Hepatocyte (in vitro differentiated cells): ENCODE results near the gene ZSCAN20.

Source experiments
- CTCF ChIP-seq: fragments of 200-600 bp; sonication (generic); IDR thresholded peaks from 2 replicates; pipeline ENCODE4 v1.5.1; 2016; ENCODE audit warnings: antibody characterized with exemption, mild to moderate bottlenecking; ENCODE audit not compliant: poor library complexity
- EZH2 ChIP-seq: fragments of 200-600 bp; sonication (generic); IDR thresholded peaks from 2 replicates; pipeline ENCODE4 v1.6.1; 2016; ENCODE audit warnings: antibody characterized with exemption, mild to moderate bottlenecking, borderline replicate concordance
- EZH2phosphoT487 ChIP-seq: fragments of 200-600 bp; sonication (generic); IDR thresholded peaks from one replicate; pipeline ENCODE4 v1.6.1; 2018; ENCODE audit warnings: antibody characterized with exemption, mild to moderate bottlenecking, low read depth, moderate library complexity; ENCODE audit not compliant: unreplicated experiment, severe bottlenecking

GRCh38 chr1:33494929-33495328 is 22.5 kb downstream of the ZSCAN20 start:
- no peak for TF ChIP-seq CTCF
- TF ChIP-seq EZH2phosphoT487 = no peak
- no peak for TF ChIP-seq EZH2
